ENCODE measurements around the gene CDH23. TPM values are rescaled to one million over a fixed set of nuclear protein-coding genes. Genes with fewer than 3 reads are reported as not detected.

The CDH23 gene
- polyA plus RNA-seq, 1 donor from 2014 or later = 6.6 TPM

DNA sequence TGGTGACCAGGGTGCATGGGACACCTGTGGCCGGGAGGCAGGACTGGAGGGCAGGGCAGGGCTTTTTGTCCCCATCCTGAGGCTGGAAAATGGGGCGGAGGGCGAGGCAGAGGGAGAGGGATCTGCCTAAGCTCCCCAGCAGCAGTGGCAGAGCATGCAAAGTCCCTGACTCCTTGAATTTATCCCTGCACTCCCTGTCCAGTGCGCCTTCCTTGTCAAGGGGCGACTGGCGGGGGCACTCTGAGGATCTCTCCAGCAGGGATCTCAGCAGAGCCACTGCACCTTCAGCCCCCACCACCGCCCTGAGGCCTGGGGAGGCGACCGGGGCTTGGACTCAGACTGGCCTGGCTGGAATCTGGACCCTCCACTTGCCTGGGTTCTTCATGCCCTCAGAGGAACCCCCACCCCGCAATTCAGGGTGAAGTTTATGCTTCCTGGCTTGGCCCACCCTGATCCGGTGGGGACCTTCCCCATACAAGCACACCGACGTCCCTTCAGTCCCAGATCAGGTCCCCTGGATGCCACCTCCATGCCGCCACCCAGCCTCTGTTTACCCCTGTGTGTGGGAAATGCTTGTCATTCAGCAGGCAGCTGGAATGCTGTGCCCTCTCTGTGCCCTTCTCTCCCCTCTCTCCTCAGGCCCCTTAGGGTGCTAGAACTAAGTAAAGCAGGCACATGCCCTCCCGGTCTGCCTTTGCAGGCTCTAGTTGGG, 46.3 kb downstream of the CDH23 start:
- no peak for TF ChIP-seq TAF1 (IDR thresholded peaks at IDR 0.05; ENCODE audit: low read depth)
- TF ChIP-seq MXI1 (conservative IDR thresholded peaks at IDR 0.05; ENCODE audit: poor library complexity, severe bottlenecking) = no peak
- TF ChIP-seq EP300 (conservative IDR thresholded peaks at IDR 0.05; ENCODE audit: poor library complexity, severe bottlenecking) = no peak
- TF ChIP-seq, protein P1, sequence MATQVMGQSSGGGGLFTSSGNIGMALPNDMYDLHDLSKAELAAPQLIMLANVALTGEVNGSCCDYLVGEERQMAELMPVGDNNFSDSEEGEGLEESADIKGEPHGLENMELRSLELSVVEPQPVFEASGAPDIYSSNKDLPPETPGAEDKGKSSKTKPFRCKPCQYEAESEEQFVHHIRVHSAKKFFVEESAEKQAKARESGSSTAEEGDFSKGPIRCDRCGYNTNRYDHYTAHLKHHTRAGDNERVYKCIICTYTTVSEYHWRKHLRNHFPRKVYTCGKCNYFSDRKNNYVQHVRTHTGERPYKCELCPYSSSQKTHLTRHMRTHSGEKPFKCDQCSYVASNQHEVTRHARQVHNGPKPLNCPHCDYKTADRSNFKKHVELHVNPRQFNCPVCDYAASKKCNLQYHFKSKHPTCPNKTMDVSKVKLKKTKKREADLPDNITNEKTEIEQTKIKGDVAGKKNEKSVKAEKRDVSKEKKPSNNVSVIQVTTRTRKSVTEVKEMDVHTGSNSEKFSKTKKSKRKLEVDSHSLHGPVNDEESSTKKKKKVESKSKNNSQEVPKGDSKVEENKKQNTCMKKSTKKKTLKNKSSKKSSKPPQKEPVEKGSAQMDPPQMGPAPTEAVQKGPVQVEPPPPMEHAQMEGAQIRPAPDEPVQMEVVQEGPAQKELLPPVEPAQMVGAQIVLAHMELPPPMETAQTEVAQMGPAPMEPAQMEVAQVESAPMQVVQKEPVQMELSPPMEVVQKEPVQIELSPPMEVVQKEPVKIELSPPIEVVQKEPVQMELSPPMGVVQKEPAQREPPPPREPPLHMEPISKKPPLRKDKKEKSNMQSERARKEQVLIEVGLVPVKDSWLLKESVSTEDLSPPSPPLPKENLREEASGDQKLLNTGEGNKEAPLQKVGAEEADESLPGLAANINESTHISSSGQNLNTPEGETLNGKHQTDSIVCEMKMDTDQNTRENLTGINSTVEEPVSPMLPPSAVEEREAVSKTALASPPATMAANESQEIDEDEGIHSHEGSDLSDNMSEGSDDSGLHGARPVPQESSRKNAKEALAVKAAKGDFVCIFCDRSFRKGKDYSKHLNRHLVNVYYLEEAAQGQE (IDR thresholded peaks at IDR 0.05; ENCODE audit: borderline replicate concordance) = no peak
- no peak for TF ChIP-seq SMC3 (conservative IDR thresholded peaks at IDR 0.05; ENCODE audit: poor library complexity)
- TF ChIP-seq, protein P2, sequence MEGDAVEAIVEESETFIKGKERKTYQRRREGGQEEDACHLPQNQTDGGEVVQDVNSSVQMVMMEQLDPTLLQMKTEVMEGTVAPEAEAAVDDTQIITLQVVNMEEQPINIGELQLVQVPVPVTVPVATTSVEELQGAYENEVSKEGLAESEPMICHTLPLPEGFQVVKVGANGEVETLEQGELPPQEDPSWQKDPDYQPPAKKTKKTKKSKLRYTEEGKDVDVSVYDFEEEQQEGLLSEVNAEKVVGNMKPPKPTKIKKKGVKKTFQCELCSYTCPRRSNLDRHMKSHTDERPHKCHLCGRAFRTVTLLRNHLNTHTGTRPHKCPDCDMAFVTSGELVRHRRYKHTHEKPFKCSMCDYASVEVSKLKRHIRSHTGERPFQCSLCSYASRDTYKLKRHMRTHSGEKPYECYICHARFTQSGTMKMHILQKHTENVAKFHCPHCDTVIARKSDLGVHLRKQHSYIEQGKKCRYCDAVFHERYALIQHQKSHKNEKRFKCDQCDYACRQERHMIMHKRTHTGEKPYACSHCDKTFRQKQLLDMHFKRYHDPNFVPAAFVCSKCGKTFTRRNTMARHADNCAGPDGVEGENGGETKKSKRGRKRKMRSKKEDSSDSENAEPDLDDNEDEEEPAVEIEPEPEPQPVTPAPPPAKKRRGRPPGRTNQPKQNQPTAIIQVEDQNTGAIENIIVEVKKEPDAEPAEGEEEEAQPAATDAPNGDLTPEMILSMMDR (IDR thresholded peaks at IDR 0.05; ENCODE audit: poor library complexity, severe bottlenecking) = no peak
- TF ChIP-seq RAD21 (conservative IDR thresholded peaks at IDR 0.05) = no peak
- TF ChIP-seq EZH2 (IDR thresholded peaks at IDR 0.05; ENCODE audit: borderline replicate concordance, insufficient read depth, low read length, poor library complexity, severe bottlenecking) = no peak
- TF ChIP-seq POLR2AphosphoS5 (IDR thresholded peaks at IDR 0.05) = no peak
- no peaks in the 10 kb centered on the region for H3K79me2 ChIP-seq (replicated peaks; ENCODE audit: insufficient read depth, low read length)
- no peak overlapping the region for H3K9ac ChIP-seq (ENCODE audit: low read length)
- H3K4me3 ChIP-seq (ENCODE audit: low read length) = no peak overlapping the region
- no peak overlapping the region for H3K27ac ChIP-seq (ENCODE audit: low read length)
- H3F3A ChIP-seq (ENCODE audit: insufficient read depth, low read length, poor library complexity, severe bottlenecking) = no peaks in the 10 kb centered on the region
- H3K9me3 ChIP-seq (ENCODE audit: low read length) = no peaks in the 10 kb centered on the region
- H4K20me1 ChIP-seq (ENCODE audit: insufficient read depth) = no peaks in the 10 kb centered on the region
- H3K9me2 ChIP-seq (ENCODE audit: insufficient read depth, low read length) = no peaks in the 10 kb centered on the region
- H3K36me3 ChIP-seq (ENCODE audit: insufficient read depth, low read length) = no peaks in the 10 kb centered on the region
- H2AFZ ChIP-seq (ENCODE audit: low read depth, low read length) = no peak overlapping the region
- no peaks in the 10 kb centered on the region for H3K27me3 ChIP-seq (ENCODE audit: insufficient read depth, low read depth, low read length)
- H3K4me2 ChIP-seq (ENCODE audit: low read length) = no peak overlapping the region

DNA sequence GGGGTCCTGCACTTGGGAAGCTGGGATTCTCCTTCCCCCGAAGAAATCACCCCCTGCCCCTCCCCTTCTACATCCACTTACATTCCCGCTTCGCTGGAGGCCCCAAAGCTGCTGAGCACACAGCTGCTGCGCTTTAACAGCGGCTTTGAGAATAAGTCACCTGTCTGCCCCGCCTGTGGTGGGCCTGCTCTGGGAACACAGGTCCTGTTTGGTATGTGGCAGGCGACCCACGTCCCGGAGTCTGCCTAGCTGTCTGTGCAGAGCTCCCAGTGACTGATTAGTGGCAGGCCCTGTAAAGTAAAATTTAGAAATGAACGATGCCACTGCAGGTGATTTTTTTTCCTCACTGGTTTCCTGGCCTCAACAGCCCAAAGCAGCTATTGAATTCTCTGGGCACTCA, 47.0 kb downstream of the CDH23 start:
- H3K27me3 ChIP-seq (ENCODE audit: insufficient read depth, low read depth, low read length) = no peaks in the 10 kb centered on the region
- H3K27ac ChIP-seq (ENCODE audit: low read length) = no peak overlapping the region
- H3K79me2 ChIP-seq (replicated peaks; ENCODE audit: insufficient read depth, low read length) = no peaks in the 10 kb centered on the region
- H3K9me3 ChIP-seq (ENCODE audit: low read length) = no peaks in the 10 kb centered on the region
- H3K9me2 ChIP-seq (ENCODE audit: insufficient read depth, low read length) = no peaks in the 10 kb centered on the region
- H2AFZ ChIP-seq (ENCODE audit: low read depth, low read length) = no peak overlapping the region
- H4K20me1 ChIP-seq (ENCODE audit: insufficient read depth) = no peaks in the 10 kb centered on the region
- H3F3A ChIP-seq (ENCODE audit: insufficient read depth, low read length, poor library complexity, severe bottlenecking) = no peaks in the 10 kb centered on the region
- TF ChIP-seq, protein P2 (IDR thresholded peaks at IDR 0.05; ENCODE audit: poor library complexity, severe bottlenecking) = no peak
- TF ChIP-seq EP300 (conservative IDR thresholded peaks at IDR 0.05; ENCODE audit: poor library complexity, severe bottlenecking) = no peak
- H3K4me3 ChIP-seq (ENCODE audit: low read length) = no peak overlapping the region
- H3K36me3 ChIP-seq (ENCODE audit: insufficient read depth, low read length) = no peaks in the 10 kb centered on the region
- H3K4me2 ChIP-seq (ENCODE audit: low read length) = no peak overlapping the region
- no peak overlapping the region for H3K9ac ChIP-seq (ENCODE audit: low read length)

All from neural cell (in vitro differentiated cells).